Astrocyte (in vitro differentiated cells and primary cell): ENCODE data around the gene PPP1R37.

Experiments used
- EZH2 ChIP-seq: IDR thresholded peaks from 2 replicates; pipeline ENCODE4 v1.6.1; 2012; ENCODE audit warnings: mild to moderate bottlenecking, low read length, inconsistent platforms; ENCODE audit not compliant: insufficient read depth
- TF ChIP-seq, protein P1 (sequence below): IDR thresholded peaks from 2 replicates; pipeline ENCODE4 v1.5.1; 2011; ENCODE audit warnings: low read depth, mild to moderate bottlenecking, inconsistent platforms, low read length, moderate library complexity; ENCODE audit not compliant: insufficient read depth

DNA sequence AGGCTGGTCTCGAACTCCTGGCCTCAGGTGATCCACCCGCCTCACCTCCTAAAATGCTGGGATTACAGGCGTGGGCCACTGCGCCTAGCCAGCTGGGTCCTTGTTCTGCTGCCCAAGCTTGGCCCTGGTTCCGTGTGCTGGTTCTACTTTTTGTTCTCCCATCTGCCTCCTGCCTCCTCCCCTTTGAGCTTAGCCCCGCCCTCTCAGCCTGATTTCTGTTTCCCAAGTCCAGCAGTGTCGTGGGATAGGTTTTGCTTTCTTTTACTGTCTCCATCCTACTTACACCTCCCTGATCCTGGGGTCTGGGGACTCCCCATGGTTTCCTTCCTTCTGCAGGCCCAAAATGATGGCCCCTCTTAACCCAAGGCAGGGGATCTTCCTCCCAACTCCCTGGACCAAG, 88.0 kb downstream of the PPP1R37 start:
- TF ChIP-seq, protein P1, sequence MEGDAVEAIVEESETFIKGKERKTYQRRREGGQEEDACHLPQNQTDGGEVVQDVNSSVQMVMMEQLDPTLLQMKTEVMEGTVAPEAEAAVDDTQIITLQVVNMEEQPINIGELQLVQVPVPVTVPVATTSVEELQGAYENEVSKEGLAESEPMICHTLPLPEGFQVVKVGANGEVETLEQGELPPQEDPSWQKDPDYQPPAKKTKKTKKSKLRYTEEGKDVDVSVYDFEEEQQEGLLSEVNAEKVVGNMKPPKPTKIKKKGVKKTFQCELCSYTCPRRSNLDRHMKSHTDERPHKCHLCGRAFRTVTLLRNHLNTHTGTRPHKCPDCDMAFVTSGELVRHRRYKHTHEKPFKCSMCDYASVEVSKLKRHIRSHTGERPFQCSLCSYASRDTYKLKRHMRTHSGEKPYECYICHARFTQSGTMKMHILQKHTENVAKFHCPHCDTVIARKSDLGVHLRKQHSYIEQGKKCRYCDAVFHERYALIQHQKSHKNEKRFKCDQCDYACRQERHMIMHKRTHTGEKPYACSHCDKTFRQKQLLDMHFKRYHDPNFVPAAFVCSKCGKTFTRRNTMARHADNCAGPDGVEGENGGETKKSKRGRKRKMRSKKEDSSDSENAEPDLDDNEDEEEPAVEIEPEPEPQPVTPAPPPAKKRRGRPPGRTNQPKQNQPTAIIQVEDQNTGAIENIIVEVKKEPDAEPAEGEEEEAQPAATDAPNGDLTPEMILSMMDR = no peak
- no peak for TF ChIP-seq EZH2
